PC-3 (cell line): ENCODE measurements around the gene NUAK2. TPM values are rescaled to one million over a fixed set of nuclear protein-coding genes. Genes with fewer than 3 reads are reported as not detected.

ENCODE experiments used
- ATAC-seq: fragments of 200-7000 bp; cut with Tn5 transposase; 2 replicates; pipeline ENCODE4 v1.9.1; 2020; ENCODE audit warnings: mild to moderate bottlenecking, moderate library complexity
- BruUV-seq: library from RNA; stranded (reverse); fragments of 400-500 nt; replicated peaks from 2 replicates; lab custom pipeline; 2021; lab: Mats Ljungman, UMichigan
- CTCF ChIA-PET: fragments of 300-600 bp; sonication (Branson Sonifier 250); formaldehyde crosslinking; loops from one replicate; lab custom pipeline; 2022; ENCODE audit warnings: antibody characterized with exemption; lab: Charles Lee
- POLR2A ChIA-PET: fragments of 300-600 bp; sonication (Branson Sonifier 250); formaldehyde crosslinking; loops from one replicate; lab custom pipeline; 2022; ENCODE audit warnings: antibody characterized with exemption; ENCODE audit not compliant: unreplicated experiment; lab: Charles Lee
- DNase-seq: peaks from one replicate; pipeline ENCODE4 v3.0.0-alpha.2; 2015
- H2AFZ ChIP-seq: fragments of 300-600 bp; sonication (generic); 2 replicates; pipeline ENCODE4 v1.6.0; 2016; ENCODE audit warnings: antibody characterized with exemption, low read length
- H3F3A ChIP-seq: fragments of 300-600 bp; sonication (generic); one replicate; pipeline ENCODE4 v1.6.0; 2017; ENCODE audit warnings: antibody characterized with exemption, low read length, control low read depth, mild to moderate bottlenecking; ENCODE audit not compliant: unreplicated experiment
- H3K27ac ChIP-seq: fragments of 300-600 bp; sonication (generic); 2 replicates; pipeline ENCODE4 v1.5.1; 2016; ENCODE audit warnings: mild to moderate bottlenecking, low read length
- H3K27me3 ChIP-seq: fragments of 300-600 bp; sonication (generic); 2 replicates; pipeline ENCODE4 v1.6.1; 2016; ENCODE audit warnings: low read length, mixed read lengths
- H3K36me3 ChIP-seq: fragments of 300-600 bp; sonication (generic); 2 replicates; pipeline ENCODE4 v1.6.1; 2016; ENCODE audit warnings: low read depth, mixed run types, low read length, mixed read lengths
- H3K4me1 ChIP-seq: fragments of 300-600 bp; sonication (generic); 2 replicates; pipeline ENCODE4 v1.5.1; 2016; ENCODE audit warnings: low read length; ENCODE audit not compliant: insufficient read depth
- H3K4me2 ChIP-seq: fragments of 300-600 bp; sonication (generic); 2 replicates; pipeline ENCODE4 v1.6.0; 2016; ENCODE audit warnings: low read length
- H3K4me3 ChIP-seq: fragments of 300-600 bp; sonication (generic); 2 replicates; pipeline ENCODE4 v1.5.1; 2016; ENCODE audit warnings: mild to moderate bottlenecking, low read length, mixed read lengths
- H3K79me2 ChIP-seq: fragments of 300-600 bp; sonication (generic); 2 replicates; pipeline ENCODE4 v1.6.1; 2017; ENCODE audit warnings: low read length, mixed read lengths
- H3K9ac ChIP-seq: fragments of 300-600 bp; sonication (generic); 2 replicates; pipeline ENCODE4 v1.6.0; 2016; ENCODE audit warnings: mild to moderate bottlenecking, low read length
- H3K9me2 ChIP-seq: fragments of 300-600 bp; sonication (generic); replicated peaks from 2 replicates; pipeline ENCODE4 v1.6.1; 2016; ENCODE audit warnings: mixed run types, low read length, mixed read lengths
- H3K9me3 ChIP-seq: fragments of 300-600 bp; sonication (generic); 2 replicates; pipeline ENCODE4 v1.6.1; 2016; ENCODE audit warnings: low read length, mixed read lengths
- H4K20me1 ChIP-seq: fragments of 300-600 bp; sonication (generic); 2 replicates; pipeline ENCODE4 v1.6.1; 2016; ENCODE audit warnings: low read length, mixed read lengths
- EZH2 ChIP-seq: fragments of 300-600 bp; sonication (generic); IDR thresholded peaks from one replicate; pipeline ENCODE4 v1.6.1; 2017; ENCODE audit warnings: antibody characterized with exemption, mild to moderate bottlenecking, low read length; ENCODE audit not compliant: unreplicated experiment
- EZH2phosphoT487 ChIP-seq: fragments of 300-600 bp; sonication (generic); IDR thresholded peaks from 2 replicates; pipeline ENCODE4 v1.6.1; 2018; ENCODE audit warnings: mild to moderate bottlenecking, antibody characterized with exemption, low read length, borderline replicate concordance
- intact Hi-C: fragments of 100-400 bp; cut with micrococcal nuclease; formaldehyde crosslinking; loops from 2 replicates; pipeline ENCODE4 v1.9.0; 2023
- total RNA-seq: library from RNA; depleted of rRNA; stranded (reverse); fragments of >200 nt; gene quantifications from 2 replicates; pipeline ENCODE4 v1.2.3, GENCODE V29; 2014
- TF ChIP-seq, protein P1 (sequence below): fragments of 300-600 bp; sonication (generic); conservative IDR thresholded peaks from 2 replicates; pipeline ENCODE4 v1.5.1; 2017; ENCODE audit warnings: antibody characterized with exemption, low read depth, mild to moderate bottlenecking, low read length

Gene NUAK2
- total RNA-seq, 1 experiment from 2014 or later = 3.8 TPM

DNA sequence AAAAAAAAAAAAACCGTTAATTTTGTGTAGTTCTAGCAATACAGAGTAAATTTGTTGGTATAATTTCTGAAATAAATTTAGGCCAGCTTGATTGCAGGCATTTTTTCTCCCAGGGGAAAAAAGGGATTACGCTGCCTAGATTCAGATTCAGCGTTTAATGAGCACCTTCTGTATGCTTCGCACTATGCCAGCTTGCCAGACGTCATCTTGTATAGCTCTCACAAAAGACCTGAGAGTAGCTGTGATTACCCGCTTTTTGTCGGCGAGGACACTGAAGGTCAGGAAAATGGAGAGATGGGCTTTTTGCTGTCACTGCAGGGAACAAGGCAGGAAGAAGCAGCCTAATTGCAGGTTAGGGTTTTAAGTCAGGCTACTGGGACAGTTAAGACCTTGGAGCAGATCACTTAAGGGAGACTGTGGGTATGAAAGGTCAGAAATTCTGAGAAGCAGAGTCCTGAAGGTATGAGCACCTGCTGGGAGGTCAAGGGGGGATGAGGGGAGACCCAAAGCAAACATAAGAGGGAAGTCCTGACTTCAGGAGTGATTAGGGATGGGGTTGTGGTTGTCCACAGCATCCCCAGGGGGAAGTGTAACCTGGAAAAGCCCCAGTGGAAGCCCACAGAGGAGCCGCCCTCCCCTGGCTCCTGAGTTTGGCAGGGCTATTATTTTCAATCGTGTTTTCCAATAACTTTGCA, 54.8 kb downstream of the NUAK2 start:
- TF ChIP-seq, protein P1, sequence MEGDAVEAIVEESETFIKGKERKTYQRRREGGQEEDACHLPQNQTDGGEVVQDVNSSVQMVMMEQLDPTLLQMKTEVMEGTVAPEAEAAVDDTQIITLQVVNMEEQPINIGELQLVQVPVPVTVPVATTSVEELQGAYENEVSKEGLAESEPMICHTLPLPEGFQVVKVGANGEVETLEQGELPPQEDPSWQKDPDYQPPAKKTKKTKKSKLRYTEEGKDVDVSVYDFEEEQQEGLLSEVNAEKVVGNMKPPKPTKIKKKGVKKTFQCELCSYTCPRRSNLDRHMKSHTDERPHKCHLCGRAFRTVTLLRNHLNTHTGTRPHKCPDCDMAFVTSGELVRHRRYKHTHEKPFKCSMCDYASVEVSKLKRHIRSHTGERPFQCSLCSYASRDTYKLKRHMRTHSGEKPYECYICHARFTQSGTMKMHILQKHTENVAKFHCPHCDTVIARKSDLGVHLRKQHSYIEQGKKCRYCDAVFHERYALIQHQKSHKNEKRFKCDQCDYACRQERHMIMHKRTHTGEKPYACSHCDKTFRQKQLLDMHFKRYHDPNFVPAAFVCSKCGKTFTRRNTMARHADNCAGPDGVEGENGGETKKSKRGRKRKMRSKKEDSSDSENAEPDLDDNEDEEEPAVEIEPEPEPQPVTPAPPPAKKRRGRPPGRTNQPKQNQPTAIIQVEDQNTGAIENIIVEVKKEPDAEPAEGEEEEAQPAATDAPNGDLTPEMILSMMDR = no peak
- no peak for TF ChIP-seq EZH2phosphoT487
- TF ChIP-seq EZH2 = no peak
- Histone ChIP-seq H3K4me1 (peaks cover 23% of the 10 kb centered on the region), H3K4me3 (no peak overlapping the region), H3K9me3 (no peaks in the 10 kb centered on the region), H3K4me2 (no peak overlapping the region), H3K36me3 (no peaks in the 10 kb centered on the region), H3F3A (no peaks in the 10 kb centered on the region), H3K9me2 (no peaks in the 10 kb centered on the region), H3K9ac (no peak overlapping the region), H3K79me2 (no peaks in the 10 kb centered on the region), H3K27ac (no peak overlapping the region), H3K27me3 (no peaks in the 10 kb centered on the region), H4K20me1 (no peaks in the 10 kb centered on the region), H2AFZ (no peak overlapping the region)
- ATAC-seq = no peak
- POLR2A ChIA-PET = interaction anchor here (0.7 kb wide), 1 partner anchor 43 kb away, joined by 11 read pairs; no protein-coding TSS in a partner anchor
- intact Hi-C loops = no loop called here
- no TSS peak for BruUV-seq
- CTCF ChIA-PET = interaction anchor here (0.6 kb wide), 2 partner anchors 68 to 205 kb away, joined by 3 to 8 read pairs; no protein-coding TSS in a partner anchor
- DNase-seq = no peak

DNA sequence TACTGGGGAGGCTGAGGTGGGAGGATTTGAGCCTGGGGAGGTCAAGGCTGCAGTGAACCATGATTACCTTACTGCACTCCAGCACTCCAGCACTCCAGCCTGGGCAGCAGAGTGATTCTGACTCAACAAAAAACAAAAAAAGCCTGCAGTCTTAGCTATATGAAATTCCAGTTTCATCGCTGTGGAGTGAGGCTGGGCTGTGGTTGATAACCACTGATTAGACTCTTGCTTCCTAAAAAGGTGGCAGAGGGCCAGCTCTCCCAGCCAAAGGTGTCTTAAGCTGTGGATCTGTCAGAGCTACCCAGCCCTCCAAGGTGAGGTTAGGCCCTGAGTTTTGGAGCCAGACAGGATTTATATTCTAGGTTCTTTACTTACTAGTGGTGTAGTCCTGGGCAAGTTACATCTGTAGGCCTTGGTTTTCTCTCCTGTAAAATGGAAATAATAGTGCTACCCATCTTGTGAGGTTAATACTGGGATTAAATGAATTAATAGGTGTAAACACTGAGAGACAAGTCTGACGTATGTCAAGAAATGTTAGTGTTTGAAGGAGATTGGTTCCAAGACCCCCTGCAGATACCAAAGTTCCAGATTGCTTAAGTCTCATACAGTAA, 57.9 kb downstream of the NUAK2 start:
- DNase-seq (no peak), ATAC-seq (no peak)
- no peaks in the 10 kb centered on the region for H3K27me3 ChIP-seq
- no peak overlapping the region for H2AFZ ChIP-seq
- H3K9me2 ChIP-seq = no peaks in the 10 kb centered on the region
- TF ChIP-seq EZH2 = no peak
- no peak for TF ChIP-seq EZH2phosphoT487
- TF ChIP-seq, protein P1 = no peak
- H3K9ac ChIP-seq = no peak overlapping the region
- H3K79me2 ChIP-seq = no peaks in the 10 kb centered on the region
- CTCF ChIA-PET = no interaction called here
- POLR2A ChIA-PET = no interaction called here
- intact Hi-C loops = no loop called here
- no peak overlapping the region for H3K4me2 ChIP-seq
- peaks cover 14% of the 10 kb centered on the region for H3K4me1 ChIP-seq
- BruUV-seq = no TSS peak
- no peaks in the 10 kb centered on the region for H3K36me3 ChIP-seq
- no peaks in the 10 kb centered on the region for H3K9me3 ChIP-seq
- no peaks in the 10 kb centered on the region for H4K20me1 ChIP-seq
- H3F3A ChIP-seq = no peaks in the 10 kb centered on the region
- no peak overlapping the region for H3K27ac ChIP-seq
- no peak overlapping the region for H3K4me3 ChIP-seq

DNA sequence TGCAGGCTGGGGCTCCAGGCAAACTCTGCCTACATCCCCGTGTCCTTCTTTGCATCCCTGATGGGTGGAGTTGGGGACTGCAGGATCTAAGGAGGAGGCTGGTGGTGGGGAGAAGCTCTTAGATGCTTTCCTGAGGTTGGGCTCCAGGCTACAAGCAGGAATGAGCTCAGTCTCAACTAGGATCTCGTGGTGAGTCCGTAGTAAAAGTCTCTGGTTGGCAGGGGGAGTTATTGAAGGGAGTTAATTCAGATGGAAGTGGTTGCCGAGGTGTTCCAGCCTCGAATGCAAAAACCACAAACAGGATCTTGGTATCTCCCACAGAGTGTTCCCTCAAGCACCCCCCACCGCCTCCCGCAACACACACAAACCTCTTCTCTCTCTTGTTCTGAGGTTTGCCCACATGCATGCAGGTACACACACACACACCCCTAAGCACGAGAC, 58.8 kb downstream of the NUAK2 start:
- Histone ChIP-seq H3K79me2 (no peaks in the 10 kb centered on the region), H3K4me2 (no peak overlapping the region), H3K9ac (no peak overlapping the region), H3K4me3 (no peak overlapping the region), H3K27ac (no peak overlapping the region), H3K4me1 (peaks cover 20% of the 10 kb centered on the region), H3F3A (no peaks in the 10 kb centered on the region), H3K9me2 (no peaks in the 10 kb centered on the region), H4K20me1 (no peaks in the 10 kb centered on the region), H2AFZ (no peak overlapping the region), H3K36me3 (no peaks in the 10 kb centered on the region), H3K9me3 (no peaks in the 10 kb centered on the region), H3K27me3 (no peaks in the 10 kb centered on the region)
- ChIA-PET POLR2A (no interaction called here), CTCF (interaction anchor here (1.1 kb wide), 1 partner anchor 12 kb away, joined by 4 read pairs; no protein-coding TSS in a partner anchor)
- TF ChIP-seq EZH2phosphoT487 = no peak
- TF ChIP-seq EZH2 = no peak
- TF ChIP-seq, protein P1 = no peak
- DNase-seq = no peak
- BruUV-seq = no TSS peak
- ATAC-seq = no peak
- intact Hi-C loops = no loop called here
